ENCODE data around the gene ETAA1. TPM values are rescaled to one million over a fixed set of nuclear protein-coding genes. Genes with fewer than 3 reads are reported as not detected.

Gene ETAA1
- total RNA-seq, 2 donors from 2014 or later = 14.5 to 14.6 TPM

DNA sequence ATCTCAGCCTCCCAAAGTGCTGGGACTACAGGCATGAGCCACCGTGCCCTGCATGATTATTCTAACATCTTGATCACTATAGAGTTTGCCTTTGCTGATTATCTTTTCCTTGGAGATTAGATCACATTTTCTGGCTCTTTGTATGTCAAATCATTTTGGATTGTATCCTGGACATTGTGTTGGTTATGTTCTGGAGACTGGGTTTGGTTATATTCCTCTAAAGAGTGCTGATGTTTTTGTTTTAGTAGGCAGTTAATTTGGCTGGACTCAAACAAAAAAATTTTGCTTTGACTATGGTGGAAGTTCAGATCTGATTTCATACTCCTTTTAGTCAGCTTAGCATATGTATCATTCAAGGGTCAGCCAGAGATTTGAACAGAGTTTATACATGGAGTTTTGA lies 26.4 kb downstream of the ETAA1 start:
- no peak for DNase-seq (ENCODE audit: low spot score)
- intact Hi-C loops (cut with DNase I) = no loop called here
- H3K4me1 ChIP-seq (replicated peaks) = no peaks in the 10 kb centered on the region
- no peak overlapping the region for H3K27ac ChIP-seq
- TF ChIP-seq, protein P1, sequence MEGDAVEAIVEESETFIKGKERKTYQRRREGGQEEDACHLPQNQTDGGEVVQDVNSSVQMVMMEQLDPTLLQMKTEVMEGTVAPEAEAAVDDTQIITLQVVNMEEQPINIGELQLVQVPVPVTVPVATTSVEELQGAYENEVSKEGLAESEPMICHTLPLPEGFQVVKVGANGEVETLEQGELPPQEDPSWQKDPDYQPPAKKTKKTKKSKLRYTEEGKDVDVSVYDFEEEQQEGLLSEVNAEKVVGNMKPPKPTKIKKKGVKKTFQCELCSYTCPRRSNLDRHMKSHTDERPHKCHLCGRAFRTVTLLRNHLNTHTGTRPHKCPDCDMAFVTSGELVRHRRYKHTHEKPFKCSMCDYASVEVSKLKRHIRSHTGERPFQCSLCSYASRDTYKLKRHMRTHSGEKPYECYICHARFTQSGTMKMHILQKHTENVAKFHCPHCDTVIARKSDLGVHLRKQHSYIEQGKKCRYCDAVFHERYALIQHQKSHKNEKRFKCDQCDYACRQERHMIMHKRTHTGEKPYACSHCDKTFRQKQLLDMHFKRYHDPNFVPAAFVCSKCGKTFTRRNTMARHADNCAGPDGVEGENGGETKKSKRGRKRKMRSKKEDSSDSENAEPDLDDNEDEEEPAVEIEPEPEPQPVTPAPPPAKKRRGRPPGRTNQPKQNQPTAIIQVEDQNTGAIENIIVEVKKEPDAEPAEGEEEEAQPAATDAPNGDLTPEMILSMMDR (IDR thresholded peaks at IDR 0.05) = no peak
- TF ChIP-seq POLR2AphosphoS5 (IDR thresholded peaks at IDR 0.05) (no peak), POLR2A (IDR thresholded peaks at IDR 0.05) (no peak)
- H3K36me3 ChIP-seq = no peaks in the 10 kb centered on the region
- H3K27me3 ChIP-seq (replicated peaks; ENCODE audit: insufficient read depth) = no peaks in the 10 kb centered on the region
- H3K4me3 ChIP-seq = no peak overlapping the region
- WGBS = 88% methylated on average over 1 of the region's 1 CpG
- no peaks in the 10 kb centered on the region for H3K9me3 ChIP-seq

DNA sequence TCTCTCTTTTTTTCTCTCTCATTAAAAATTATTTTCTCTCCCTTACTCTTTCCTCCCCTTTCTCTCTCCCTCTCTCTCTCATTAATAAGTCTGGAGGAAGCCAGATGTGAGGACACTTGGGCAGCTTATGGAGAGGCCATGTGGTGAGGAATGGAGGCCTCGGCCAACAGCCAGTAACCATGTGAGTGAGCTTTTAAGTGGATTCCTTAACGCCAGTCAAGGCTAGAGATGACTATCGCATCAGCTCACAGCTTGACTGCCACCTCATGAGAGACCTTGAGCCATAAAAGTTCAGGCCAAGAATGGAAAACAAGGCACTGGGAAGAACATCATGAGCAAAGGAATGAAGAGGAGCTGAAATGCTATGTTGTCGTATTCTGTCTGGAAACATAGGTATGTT lies 39.1 kb downstream of the ETAA1 start:
- no peaks in the 10 kb centered on the region for H3K27me3 ChIP-seq (replicated peaks; ENCODE audit: insufficient read depth)
- DNase-seq (ENCODE audit: low spot score) = no peak
- no peaks in the 10 kb centered on the region for H3K4me1 ChIP-seq (replicated peaks)
- H3K9me3 ChIP-seq = no peaks in the 10 kb centered on the region
- WGBS = 89% methylated on average over 4 of the region's 4 CpGs
- H3K27ac ChIP-seq = no peak overlapping the region
- TF ChIP-seq, protein P1 (IDR thresholded peaks at IDR 0.05) = no peak
- no peak for TF ChIP-seq POLR2AphosphoS5 (IDR thresholded peaks at IDR 0.05)
- TF ChIP-seq POLR2A (IDR thresholded peaks at IDR 0.05) = no peak
- intact Hi-C loops (cut with DNase I) = no loop called here
- no peaks in the 10 kb centered on the region for H3K36me3 ChIP-seq
- H3K4me3 ChIP-seq = no peak overlapping the region

DNA sequence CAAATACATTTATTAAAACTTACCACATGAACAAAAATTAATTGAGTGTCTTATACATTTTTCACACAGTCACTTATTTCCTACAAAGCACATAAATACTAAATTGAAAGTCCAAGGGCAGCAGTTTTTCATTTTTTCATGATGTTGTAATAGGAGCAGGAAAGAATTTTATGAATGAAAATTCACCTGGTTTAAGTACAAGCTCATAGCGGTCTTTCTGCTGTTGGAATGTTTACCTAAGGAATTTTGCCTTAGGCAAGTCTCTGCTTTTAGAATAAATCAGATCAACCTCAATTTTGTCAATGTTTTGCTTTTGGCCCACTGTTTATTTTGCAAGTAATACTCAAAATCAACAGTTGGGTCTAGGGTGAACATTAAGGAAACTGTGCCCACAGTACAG lies 40.0 kb downstream of the ETAA1 start:
- Histone ChIP-seq H3K27ac (no peak overlapping the region), H3K27me3 (replicated peaks; ENCODE audit: insufficient read depth) (no peaks in the 10 kb centered on the region), H3K9me3 (no peaks in the 10 kb centered on the region), H3K4me3 (no peak overlapping the region), H3K4me1 (replicated peaks) (no peaks in the 10 kb centered on the region), H3K36me3 (no peaks in the 10 kb centered on the region)
- TF ChIP-seq, protein P1 (IDR thresholded peaks at IDR 0.05) = no peak
- no peak for TF ChIP-seq POLR2A (IDR thresholded peaks at IDR 0.05)
- TF ChIP-seq POLR2AphosphoS5 (IDR thresholded peaks at IDR 0.05) = no peak
- no peak for DNase-seq (ENCODE audit: low spot score)
- 37% methylated on average over 1 of the region's 1 CpG for WGBS
- intact Hi-C loops (cut with DNase I) = no loop called here

DNA sequence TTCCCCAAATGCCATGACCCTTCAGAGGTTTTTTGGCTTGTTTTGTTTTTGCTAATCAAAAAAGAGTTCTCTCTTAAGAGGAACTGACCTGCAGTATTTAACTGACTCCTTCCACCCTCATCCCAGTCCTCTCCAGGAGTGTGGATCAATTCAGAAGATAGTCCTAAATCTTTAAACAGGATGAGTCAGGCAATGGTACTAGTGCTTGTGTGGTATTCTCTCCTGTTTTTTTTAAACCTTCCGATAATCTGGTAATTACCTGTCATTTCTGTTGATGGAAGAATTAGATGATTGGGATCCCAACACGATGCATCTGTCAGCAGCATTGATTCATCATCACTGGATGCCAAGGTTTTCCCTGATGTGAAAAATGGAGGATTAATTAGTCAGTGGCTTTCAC lies 41.2 kb downstream of the ETAA1 start:
- no peaks in the 10 kb centered on the region for H3K4me1 ChIP-seq (replicated peaks)
- no peak overlapping the region for H3K27ac ChIP-seq
- WGBS = 94% methylated on average over 2 of the region's 2 CpGs
- H3K4me3 ChIP-seq = no peak overlapping the region
- no peaks in the 10 kb centered on the region for H3K27me3 ChIP-seq (replicated peaks; ENCODE audit: insufficient read depth)
- intact Hi-C loops (cut with DNase I) = no loop called here
- no peaks in the 10 kb centered on the region for H3K9me3 ChIP-seq
- no peak for DNase-seq (ENCODE audit: low spot score)
- TF ChIP-seq POLR2AphosphoS5 (IDR thresholded peaks at IDR 0.05) = no peak
- TF ChIP-seq POLR2A (IDR thresholded peaks at IDR 0.05) = no peak
- TF ChIP-seq, protein P1 (IDR thresholded peaks at IDR 0.05) = no peak
- no peaks in the 10 kb centered on the region for H3K36me3 ChIP-seq

DNA sequence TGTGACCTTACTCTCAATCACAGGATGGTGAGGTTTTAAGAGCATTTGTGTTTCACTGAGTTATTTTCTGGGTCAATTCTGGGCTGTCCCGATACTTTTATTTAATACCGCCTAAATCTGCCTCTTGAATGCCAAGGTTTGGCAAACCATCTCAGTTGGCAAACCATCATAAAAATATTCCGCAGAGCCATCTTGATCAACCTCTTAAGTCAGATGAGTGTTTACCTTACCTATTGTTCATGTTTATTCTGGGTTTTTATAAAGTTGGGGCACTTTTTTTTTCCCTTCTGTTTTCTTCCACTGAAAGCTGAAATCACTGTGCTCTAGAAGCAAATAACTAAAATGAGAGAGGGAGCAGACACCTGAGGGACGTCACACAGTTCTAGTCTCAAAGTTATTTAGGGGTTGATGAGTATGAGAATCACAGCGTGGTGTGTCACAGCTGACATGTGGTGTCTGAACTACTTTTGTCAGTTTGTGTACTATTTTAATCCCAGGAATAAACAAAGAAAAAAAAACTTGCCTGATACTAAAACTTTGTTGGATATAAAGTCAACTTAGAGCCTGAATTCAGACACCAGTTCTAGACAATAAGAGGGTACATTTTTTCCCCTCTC lies 48.6 kb downstream of the ETAA1 start:
- Histone ChIP-seq H3K36me3 (no peaks in the 10 kb centered on the region), H3K4me3 (no peak overlapping the region), H3K27me3 (replicated peaks; ENCODE audit: insufficient read depth) (no peaks in the 10 kb centered on the region), H3K9me3 (no peaks in the 10 kb centered on the region), H3K27ac (no peak overlapping the region), H3K4me1 (replicated peaks) (peaks cover 11% of the 10 kb centered on the region)
- TF ChIP-seq POLR2AphosphoS5 (IDR thresholded peaks at IDR 0.05) (no peak), POLR2A (IDR thresholded peaks at IDR 0.05) (no peak)
- TF ChIP-seq, protein P1 (IDR thresholded peaks at IDR 0.05) = no peak
- 19% methylated on average over 5 of the region's 5 CpGs for WGBS
- DNase-seq (ENCODE audit: low spot score) = no peak
- intact Hi-C loops (cut with DNase I) = no loop called here

Data from prostate gland (tissue), 2 donors.